ENCODE data around the gene ADAMTS4. TPM values are rescaled to one million over a fixed set of nuclear protein-coding genes. Genes with fewer than 3 reads are reported as not detected.

ADAMTS4 gene
- total RNA-seq, 1 donor from 2014 or later: 0.22 TPM

GRCh38 chr1:161223805-161224694 lies 25.2 kb upstream of the ADAMTS4 start:
- no peaks in the 10 kb centered on the region for H3K27me3 Mint-ChIP-seq
- no peak overlapping the region for H3K4me3 Mint-ChIP-seq (ENCODE audit: low read depth)
- H3K36me3 Mint-ChIP-seq (ENCODE audit: insufficient read depth): peaks cover 3% of the 10 kb centered on the region
- no peaks in the 10 kb centered on the region for H3K9me3 Mint-ChIP-seq (ENCODE audit: low read depth)
- peaks cover 56% of the 10 kb centered on the region for H3K4me1 Mint-ChIP-seq (ENCODE audit: low read depth)
- TF ChIP-seq CTCF (IDR thresholded peaks at IDR 0.05; ENCODE audit: unreplicated experiment): no peak
- peak overlapping the region; percentile 92 for H3K27ac Mint-ChIP-seq
- DNase-seq (ENCODE audit: low spot score, unreplicated experiment): no peak

- Mint-ChIP-seq H3K27me3 (no peaks in the 10 kb centered on the region), H3K4me3 (ENCODE audit: low read depth) (no peak overlapping the region), H3K4me1 (ENCODE audit: low read depth) (peaks cover 69% of the 10 kb centered on the region), H3K36me3 (ENCODE audit: insufficient read depth) (peaks cover under 1% of the 10 kb centered on the region), H3K9me3 (ENCODE audit: low read depth) (no peaks in the 10 kb centered on the region), H3K27ac (no peak overlapping the region)
- TF ChIP-seq CTCF (IDR thresholded peaks at IDR 0.05; ENCODE audit: unreplicated experiment): no peak
- DNase-seq (ENCODE audit: low spot score, unreplicated experiment): no peak
Measured at GRCh38 chr1:161222175-161223019, 23.5 kb upstream of the ADAMTS4 start.

- DNase-seq (ENCODE audit: low spot score, unreplicated experiment): no peak
- Mint-ChIP-seq H3K36me3 (ENCODE audit: insufficient read depth) (peaks cover 3% of the 10 kb centered on the region), H3K9me3 (ENCODE audit: low read depth) (no peaks in the 10 kb centered on the region), H3K4me1 (ENCODE audit: low read depth) (peaks cover 60% of the 10 kb centered on the region), H3K27ac (no peak overlapping the region), H3K4me3 (ENCODE audit: low read depth) (no peak overlapping the region), H3K27me3 (no peaks in the 10 kb centered on the region)
- no peak for TF ChIP-seq CTCF (IDR thresholded peaks at IDR 0.05; ENCODE audit: unreplicated experiment)
Measured at GRCh38 chr1:161220002-161220401, 21.1 kb upstream of the ADAMTS4 start.

- peaks cover 57% of the 10 kb centered on the region for H3K4me1 Mint-ChIP-seq (ENCODE audit: low read depth)
- H3K27me3 Mint-ChIP-seq: no peaks in the 10 kb centered on the region
- H3K4me3 Mint-ChIP-seq (ENCODE audit: low read depth): no peak overlapping the region
- no peak for DNase-seq (ENCODE audit: low spot score, unreplicated experiment)
- H3K27ac Mint-ChIP-seq: peak overlapping the region; percentile 94
- no peak for TF ChIP-seq CTCF (IDR thresholded peaks at IDR 0.05; ENCODE audit: unreplicated experiment)
- no peaks in the 10 kb centered on the region for H3K9me3 Mint-ChIP-seq (ENCODE audit: low read depth)
- H3K36me3 Mint-ChIP-seq (ENCODE audit: insufficient read depth): peaks cover 7% of the 10 kb centered on the region
Measured at GRCh38 chr1:161219078-161219892, 20.4 kb upstream of the ADAMTS4 start.
